AG09309 (cell line): ENCODE results near the gene LRRC43.

Experiments
- DNase-seq: peaks from one replicate; pipeline ENCODE4 v3.0.0-alpha.2; 2010; ENCODE audit warnings: low read depth
- H3K4me3 ChIP-seq: 2 replicates; pipeline ENCODE4 v1.5.1; 2011; ENCODE audit warnings: mild to moderate bottlenecking, low read depth, low read length, moderate library complexity; ENCODE audit not compliant: control insufficient read depth
- CTCF ChIP-seq: IDR thresholded peaks from 2 replicates; pipeline ENCODE4 v1.5.1; 2011; ENCODE audit warnings: mild to moderate bottlenecking, low read depth, low read length, inconsistent platforms; ENCODE audit not compliant: insufficient read depth, control insufficient read depth; ENCODE audit errors: missing control alignments

Gene LRRC43

DNA sequence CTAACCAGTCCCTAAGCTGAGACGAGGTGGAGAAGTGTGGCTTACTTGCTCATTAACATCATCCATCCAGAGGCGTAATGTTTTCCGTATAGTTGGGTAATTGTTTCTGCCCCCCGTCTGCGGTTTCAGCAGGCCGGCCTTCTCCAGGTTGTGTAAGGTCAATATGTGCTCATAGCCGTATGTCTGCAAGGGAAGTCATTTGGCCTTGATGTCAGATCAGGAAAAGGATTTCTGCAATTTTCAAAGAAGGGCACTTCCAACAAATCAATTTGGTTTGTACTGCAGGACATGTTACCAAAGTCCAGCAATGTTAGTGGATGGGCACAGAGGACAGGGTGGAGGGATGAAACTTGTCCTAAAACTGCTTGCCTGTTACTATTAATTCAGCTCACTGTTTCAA, 52.8 kb downstream of the LRRC43 start:
- no peak for TF ChIP-seq CTCF
- no peak overlapping the region for H3K4me3 ChIP-seq
- no peak for DNase-seq

GRCh38 chr12:122238861-122239260, 55.9 kb downstream of the LRRC43 start:
- no peak overlapping the region for H3K4me3 ChIP-seq
- DNase-seq = no peak
- no peak for TF ChIP-seq CTCF

DNA sequence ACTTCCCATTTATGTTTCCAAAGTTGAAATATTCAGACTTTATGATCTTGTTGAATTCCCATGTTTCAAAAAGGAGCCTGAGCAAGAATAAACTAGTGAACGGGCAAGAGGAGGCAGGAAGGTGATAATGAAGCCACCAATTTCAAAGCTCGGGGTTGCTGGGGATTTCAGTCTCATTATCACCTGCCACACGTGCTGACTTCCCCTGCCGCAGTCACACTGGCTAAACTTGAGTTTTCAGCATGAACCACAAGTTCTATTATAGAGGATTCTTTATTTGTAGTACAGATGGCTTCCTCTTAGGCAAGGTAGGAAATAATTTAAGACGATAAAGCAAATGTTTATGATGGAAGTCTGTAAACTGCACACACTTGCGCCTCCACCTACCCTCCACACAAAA, 61.0 kb downstream of the LRRC43 start:
- no peak for TF ChIP-seq CTCF
- no peak overlapping the region for H3K4me3 ChIP-seq

GRCh38 chr12:122244565-122245371, 61.8 kb downstream of the LRRC43 start:
- DNase-seq = no peak
- no peak overlapping the region for H3K4me3 ChIP-seq
- TF ChIP-seq CTCF = no peak

More for the DNA sequence above, 61.0 kb downstream of the LRRC43 start:
- no peak for DNase-seq

- H3K4me3 ChIP-seq = no peak overlapping the region
- TF ChIP-seq CTCF = no peak
- DNase-seq = no peak
These were observed 62.6 kb downstream of the LRRC43 start for GRCh38 chr12:122245553-122245952.

GRCh38 chr12:122250047-122250446, 67.1 kb downstream of the LRRC43 start:
- no peak for TF ChIP-seq CTCF
- DNase-seq = no peak

GRCh38 chr12:122250536-122250935, 67.6 kb downstream of the LRRC43 start:
- no peak overlapping the region for H3K4me3 ChIP-seq
- no peak for TF ChIP-seq CTCF
- DNase-seq = no peak

More at GRCh38 chr12:122250047-122250446, 67.1 kb downstream of the LRRC43 start:
- no peak overlapping the region for H3K4me3 ChIP-seq
